RWPE1 (cell line): Measurements from ENCODE around the gene XXYLT1.
A peak's percentile ranks its signal among the peaks of the same experiment; 100 is the strongest.

Experiments used
- CTCF ChIA-PET: fragments of 350-600 bp; sonication (Branson Sonifier 250); formaldehyde crosslinking; extraction: SDS; loops from one replicate; lab custom pipeline; 2021; lab: Yijun Ruan, JAX
- POLR2A ChIA-PET: fragments of 400-600 bp; formaldehyde crosslinking; extraction: SDS; loops from one replicate; lab custom pipeline; 2020; ENCODE audit warnings: antibody characterized with exemption; ENCODE audit not compliant: low non-redundant PET; lab: Yijun Ruan, JAX
- DNase-seq: peaks from one replicate; pipeline ENCODE4 v3.0.0; 2012; ENCODE audit warnings: low spot score
- H3K27ac ChIP-seq: fragments of 450-650 bp; 2 replicates; pipeline ENCODE4 v1.5.1; 2017
- CTCF ChIP-seq: fragments of 450-650 bp; conservative IDR thresholded peaks from 2 replicates; pipeline ENCODE4 v1.5.1; 2017; ENCODE audit warnings: low read depth, mild to moderate bottlenecking

The XXYLT1 gene

DNA sequence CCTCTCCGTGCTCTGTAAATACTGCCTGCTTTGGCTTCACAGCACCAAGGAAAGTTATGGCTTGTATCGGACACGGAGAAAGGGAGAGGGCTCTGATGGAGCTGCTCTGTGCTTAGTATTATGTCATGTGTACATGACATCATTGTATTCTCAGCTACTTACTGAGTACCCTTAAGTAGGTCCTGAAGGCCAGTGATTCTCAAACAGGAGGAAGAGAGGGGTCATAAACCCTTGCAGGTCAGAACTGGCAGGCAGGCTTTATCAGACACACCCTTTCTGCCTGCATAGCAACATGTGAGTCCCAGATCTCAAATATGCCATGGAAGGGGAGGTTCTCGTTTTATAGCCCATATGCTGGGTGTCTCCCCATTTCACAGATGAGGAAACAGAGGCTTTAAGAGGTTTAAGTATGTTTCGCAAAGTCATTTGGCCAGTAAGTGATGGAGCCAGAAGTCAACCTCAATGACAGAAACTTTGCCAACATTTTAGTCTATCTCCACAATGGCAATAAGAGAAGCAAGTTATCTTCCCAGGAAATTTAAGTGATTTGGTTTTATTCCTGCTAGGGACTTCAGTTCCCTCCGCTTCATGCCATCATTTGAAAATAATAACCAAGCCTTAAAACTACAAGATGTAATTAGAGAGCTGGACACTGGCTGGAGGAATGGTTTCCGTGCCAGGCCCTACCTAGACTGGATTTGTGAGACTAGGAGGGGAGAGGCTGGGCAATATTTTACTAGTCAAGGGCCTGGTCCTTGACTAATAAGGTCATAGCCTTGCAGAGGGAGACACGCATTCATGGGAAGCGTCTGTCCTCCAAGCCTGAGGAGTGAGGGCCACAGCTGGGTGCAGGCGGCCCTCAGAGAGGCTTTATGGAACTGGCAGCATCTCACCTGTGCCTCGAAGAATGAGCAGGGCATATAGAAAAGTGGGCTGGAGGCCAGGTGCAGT, 133.0 kb downstream of the XXYLT1 start:
- no peak for DNase-seq
- no peak for TF ChIP-seq CTCF
- ChIA-PET CTCF (interaction anchor here (0.7 kb wide), 1 partner anchor 9 kb away, joined by 3 read pairs; no protein-coding TSS in a partner anchor), POLR2A (interaction anchor here (0.8 kb wide), 1 partner anchor 115 kb away, joined by 3 read pairs; no protein-coding TSS in a partner anchor)
- H3K27ac ChIP-seq: no peak overlapping the region

GRCh38 chr3:195135917-195136316, 135.0 kb downstream of the XXYLT1 start:
- POLR2A ChIA-PET: no interaction called here
- DNase-seq: no peak
- H3K27ac ChIP-seq: no peak overlapping the region
- CTCF ChIA-PET: interaction anchor here (0.8 kb wide), 1 partner anchor 104 kb away, joined by 4 read pairs; no protein-coding TSS in a partner anchor
- no peak for TF ChIP-seq CTCF

DNA sequence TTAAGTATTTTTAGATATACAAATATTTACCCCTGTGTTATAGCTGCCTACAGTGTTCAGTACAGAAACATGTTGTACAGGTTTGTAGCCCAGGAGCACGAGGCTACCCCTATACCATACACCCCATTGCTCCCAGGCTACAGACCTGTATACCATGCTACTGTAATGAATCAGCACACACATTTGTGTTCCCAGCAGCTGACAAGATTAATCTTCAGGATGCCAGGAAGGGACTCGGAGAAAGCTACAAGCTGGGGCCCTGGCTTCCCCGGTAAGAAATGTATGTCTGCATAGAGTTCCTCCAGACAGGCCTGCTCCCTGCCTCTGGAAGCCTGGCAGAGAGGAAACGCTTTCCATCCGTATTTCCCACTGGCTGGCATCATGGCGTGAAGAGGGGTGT, 136.5 kb downstream of the XXYLT1 start:
- TF ChIP-seq CTCF: no peak
- no peak for DNase-seq
- ChIA-PET POLR2A (no interaction called here), CTCF (interaction anchor here (0.6 to 1.1 kb wide), 4 partner anchors 10 to 133 kb away, joined by 3 to 5 read pairs (median 3); no protein-coding TSS in a partner anchor)
- peak overlapping the region; percentile 23; the same call in 1 of the 2 replicates for H3K27ac ChIP-seq

GRCh38 chr3:195133462-195133861, 137.5 kb downstream of the XXYLT1 start:
- 0 out of 2 replicates have a peak, but pooled peaks have one; percentile 17 for TF ChIP-seq CTCF
- ChIA-PET POLR2A (no interaction called here), CTCF (interaction anchor here (0.5 to 1.1 kb wide), 7 partner anchors 9 to 476 kb away, joined by 3 to 8 read pairs (median 3); no protein-coding TSS in a partner anchor)
- H3K27ac ChIP-seq: peak overlapping the region; percentile 79
- peak; percentile 78 for DNase-seq

GRCh38 chr3:195133013-195133412, 137.9 kb downstream of the XXYLT1 start:
- no peak for TF ChIP-seq CTCF
- ChIA-PET CTCF (interaction anchor here (1.1 kb wide), 2 partner anchors 26 to 450 kb away, joined by 3 to 8 read pairs; no protein-coding TSS in a partner anchor), POLR2A (no interaction called here)
- DNase-seq: no peak
- H3K27ac ChIP-seq: peak overlapping the region; percentile 79

- H3K27ac ChIP-seq: peak overlapping the region; percentile 77
- CTCF ChIA-PET: interaction anchor here (0.6 to 1.5 kb wide), 2 partner anchors 448 to 787 kb away, joined by 3 to 4 read pairs; no protein-coding TSS in a partner anchor
- peak; percentile 58 for DNase-seq
- POLR2A ChIA-PET: no interaction called here
- no peak for TF ChIP-seq CTCF
These were observed 139.8 kb downstream of the XXYLT1 start for GRCh38 chr3:195131176-195131575.
